ENCODE results near the gene SYVN1. TPM values are rescaled to one million over a fixed set of nuclear protein-coding genes. Genes with fewer than 3 reads are reported as not detected.

Gene SYVN1
- total and polyA plus RNA-seq, 11 donors: 13.9 to 65.8 (median 28.2) TPM

GRCh38 chr11:65109231-65110198, 24.8 kb downstream of the SYVN1 start:
- no peak overlapping the region for H3K4me3 ChIP-seq
- intact Hi-C loops (cut with DNase I): loop anchor here in 9 of 10 donors (2.0 to 10.0 kb wide), 12 partner anchors 69 to 418 kb away; partner anchors contain the start of genes CAPN1 (in 5 of the 9), ARL2 (in 2 of the 9), CDC42BPG (in 2 of the 9) and ATG2A (in 1 of the 9)
- DNase-seq: peak in 1 of 5 donors; percentile 14
- peaks cover 0 to 38% (median 28%) of the 10 kb centered on the region in 9 donors for H3K36me3 ChIP-seq
- WGBS, 4 donors: 83 to 89% (median 86%) methylated on average over 22 to 36 of the region's 36 CpGs
- ATAC-seq: no peak
- H3K27ac ChIP-seq: no peak overlapping the region
- H3K9me3 ChIP-seq: no peaks in the 10 kb centered on the region
- peaks cover 0 to 55% (median 36%) of the 10 kb centered on the region in 12 donors for H3K4me1 ChIP-seq
- H3K27me3 ChIP-seq: peaks cover 0 to 5% (median 0%) of the 10 kb centered on the region in 9 donors
- TF ChIP-seq POLR2A (IDR thresholded peaks at IDR 0.05): no peak
- TF ChIP-seq, protein P1, sequence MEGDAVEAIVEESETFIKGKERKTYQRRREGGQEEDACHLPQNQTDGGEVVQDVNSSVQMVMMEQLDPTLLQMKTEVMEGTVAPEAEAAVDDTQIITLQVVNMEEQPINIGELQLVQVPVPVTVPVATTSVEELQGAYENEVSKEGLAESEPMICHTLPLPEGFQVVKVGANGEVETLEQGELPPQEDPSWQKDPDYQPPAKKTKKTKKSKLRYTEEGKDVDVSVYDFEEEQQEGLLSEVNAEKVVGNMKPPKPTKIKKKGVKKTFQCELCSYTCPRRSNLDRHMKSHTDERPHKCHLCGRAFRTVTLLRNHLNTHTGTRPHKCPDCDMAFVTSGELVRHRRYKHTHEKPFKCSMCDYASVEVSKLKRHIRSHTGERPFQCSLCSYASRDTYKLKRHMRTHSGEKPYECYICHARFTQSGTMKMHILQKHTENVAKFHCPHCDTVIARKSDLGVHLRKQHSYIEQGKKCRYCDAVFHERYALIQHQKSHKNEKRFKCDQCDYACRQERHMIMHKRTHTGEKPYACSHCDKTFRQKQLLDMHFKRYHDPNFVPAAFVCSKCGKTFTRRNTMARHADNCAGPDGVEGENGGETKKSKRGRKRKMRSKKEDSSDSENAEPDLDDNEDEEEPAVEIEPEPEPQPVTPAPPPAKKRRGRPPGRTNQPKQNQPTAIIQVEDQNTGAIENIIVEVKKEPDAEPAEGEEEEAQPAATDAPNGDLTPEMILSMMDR (IDR thresholded peaks at IDR 0.05): no peak

DNA sequence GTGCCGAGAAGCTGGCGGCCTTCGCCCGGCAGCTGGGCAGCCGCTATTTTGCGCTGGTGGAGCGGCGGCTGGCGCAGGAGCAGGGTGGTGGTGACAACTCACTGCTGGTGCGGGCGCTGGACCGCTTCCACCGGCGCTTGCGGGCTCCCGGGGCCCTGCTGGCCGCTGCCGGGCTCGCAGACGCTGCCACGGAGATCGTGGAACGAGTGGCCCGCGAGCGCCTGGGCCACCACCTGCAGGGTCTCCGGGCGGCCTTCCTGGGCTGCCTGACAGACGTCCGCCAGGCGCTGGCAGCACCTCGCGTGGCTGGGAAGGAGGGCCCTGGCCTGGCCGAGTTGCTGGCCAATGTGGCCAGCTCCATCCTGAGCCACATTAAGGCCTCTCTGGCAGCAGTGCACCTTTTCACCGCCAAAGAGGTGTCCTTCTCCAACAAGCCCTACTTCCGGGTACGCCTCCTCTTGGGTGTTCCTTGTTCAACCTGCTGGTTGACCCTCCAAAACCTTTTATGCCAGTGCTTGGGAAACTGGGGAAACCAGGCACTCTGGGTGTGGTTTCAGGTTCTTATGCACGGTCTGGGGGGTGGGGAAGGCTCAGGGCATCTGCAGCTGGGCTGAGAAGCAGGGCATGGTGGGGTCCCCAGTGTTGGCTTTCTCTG, 25.7 kb downstream of the SYVN1 start:
- TF ChIP-seq, protein P1 (IDR thresholded peaks at IDR 0.05): no peak
- no peak for TF ChIP-seq POLR2A (IDR thresholded peaks at IDR 0.05)
- Histone ChIP-seq H3K27me3 (peaks cover 0 to 5% (median 0%) of the 10 kb centered on the region in 9 donors), H3K4me1 (peaks cover 0 to 56% (median 37%) of the 10 kb centered on the region in 12 donors), H3K27ac (no peak overlapping the region), H3K4me3 (no peak overlapping the region), H3K36me3 (peaks cover 0 to 40% (median 28%) of the 10 kb centered on the region in 9 donors), H3K9me3 (no peaks in the 10 kb centered on the region)
- intact Hi-C loops (cut with DNase I): loop anchor here in 1 of 10 donors (10.0 kb wide), 1 partner anchor 194 kb away; the partner anchor contains the start of gene ATG2A
- ATAC-seq (no peak), DNase-seq (no peak)
- WGBS, 4 donors: 93 to 96% (median 94%) methylated on average over 16 to 38 of the region's 38 CpGs

GRCh38 chr11:65107751-65108468, 26.4 kb downstream of the SYVN1 start:
- Histone ChIP-seq H3K4me3 (no peak overlapping the region), H3K4me1 (peaks cover 0 to 56% (median 37%) of the 10 kb centered on the region in 12 donors), H3K27ac (no peak overlapping the region), H3K9me3 (no peaks in the 10 kb centered on the region), H3K27me3 (no peaks in the 10 kb centered on the region), H3K36me3 (peaks cover 0 to 41% (median 28%) of the 10 kb centered on the region in 9 donors)
- no peak for TF ChIP-seq POLR2A (IDR thresholded peaks at IDR 0.05)
- TF ChIP-seq, protein P1 (IDR thresholded peaks at IDR 0.05): no peak
- WGBS, 4 donors: 95 to 97% (median 96%) methylated on average over 39 to 52 of the region's 52 CpGs
- DNase-seq (peak in 1 of 5 donors; percentile 15), ATAC-seq (no peak)
- intact Hi-C loops (cut with DNase I): loop anchor here in 1 of 10 donors (10.0 kb wide), 1 partner anchor 193 kb away; the partner anchor contains the start of gene ATG2A

Data from heart left ventricle (tissue), 16 donors.